ENCODE results near the gene ELMO1. TPM values are rescaled to one million over a fixed set of nuclear protein-coding genes. Genes with fewer than 3 reads are reported as not detected.

Gene ELMO1
- total RNA-seq, 1 donor from 2014 or later = 0.69 TPM

DNA sequence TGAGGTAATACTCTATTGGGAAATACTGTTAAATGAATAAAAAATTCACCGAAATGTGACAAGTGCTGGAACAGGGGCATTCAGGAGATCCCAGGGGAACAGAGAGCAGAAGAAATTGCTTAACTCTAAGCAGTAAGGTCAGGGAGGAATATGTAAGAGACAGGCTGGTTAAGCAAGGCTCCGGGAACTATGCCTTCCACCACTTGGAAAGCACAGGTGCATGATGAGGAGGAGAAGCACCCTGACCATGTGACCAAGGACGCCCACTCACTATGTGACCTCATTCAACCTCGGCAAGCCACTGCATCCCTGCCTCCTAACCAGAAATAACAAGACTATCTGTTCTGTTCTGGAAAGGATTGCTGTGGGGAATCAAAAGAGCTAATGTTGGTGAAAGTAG, 218.4 kb downstream of the ELMO1 start:
- TF ChIP-seq CTCF (conservative IDR thresholded peaks at IDR 0.05; ENCODE audit: low read depth, low read length) = no peak
- H3K4me3 ChIP-seq (ENCODE audit: low read depth, low read length) = no peak overlapping the region
- no peak for DNase-seq (ENCODE audit: low read depth)

- DNase-seq (ENCODE audit: low read depth) = no peak
- H3K4me3 ChIP-seq (ENCODE audit: low read depth, low read length) = no peak overlapping the region
- no peak for TF ChIP-seq CTCF (conservative IDR thresholded peaks at IDR 0.05; ENCODE audit: low read depth, low read length)
These were observed 219.3 kb downstream of the ELMO1 start for GRCh38 chr7:37229381-37229780.

DNA sequence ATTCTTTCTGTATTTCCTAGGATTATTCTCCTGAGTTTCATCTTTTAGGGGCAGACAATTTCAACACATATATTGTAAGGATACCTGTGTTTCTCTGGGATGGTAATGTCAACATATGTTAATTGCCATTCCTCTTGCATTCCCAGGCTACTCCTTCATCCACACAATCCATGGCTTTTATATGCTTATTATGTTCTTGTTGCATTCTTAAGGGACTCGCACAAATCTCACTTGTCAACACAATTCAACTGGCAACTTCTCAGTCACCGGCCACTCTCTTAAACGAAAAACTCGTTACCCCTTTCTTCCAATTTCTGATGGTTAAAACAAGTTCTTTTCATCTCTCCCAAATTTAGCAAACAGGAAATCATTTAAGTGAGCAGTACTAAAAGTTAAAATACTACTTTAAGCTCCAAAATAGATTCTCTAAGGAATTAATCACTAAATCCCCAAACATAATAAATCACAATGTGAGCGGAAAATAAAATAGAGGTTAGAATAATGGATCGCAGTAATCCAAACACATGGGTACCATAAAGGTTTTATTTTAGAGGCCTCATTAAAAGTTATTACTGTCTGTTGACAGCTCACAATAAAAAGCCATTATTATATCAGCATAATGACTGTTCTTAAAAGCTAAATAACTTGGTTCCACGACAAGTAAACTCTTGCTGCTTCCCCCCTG, 223.2 kb downstream of the ELMO1 start:
- TF ChIP-seq CTCF (conservative IDR thresholded peaks at IDR 0.05; ENCODE audit: low read depth, low read length) = no peak
- no peak overlapping the region for H3K4me3 ChIP-seq (ENCODE audit: low read depth, low read length)
- DNase-seq (ENCODE audit: low read depth) = no peak

- TF ChIP-seq CTCF (conservative IDR thresholded peaks at IDR 0.05; ENCODE audit: low read depth, low read length) = no peak
- DNase-seq (ENCODE audit: low read depth) = no peak
- no peak overlapping the region for H3K4me3 ChIP-seq (ENCODE audit: low read depth, low read length)
These were observed 223.9 kb downstream of the ELMO1 start for GRCh38 chr7:37224746-37225145.

DNA sequence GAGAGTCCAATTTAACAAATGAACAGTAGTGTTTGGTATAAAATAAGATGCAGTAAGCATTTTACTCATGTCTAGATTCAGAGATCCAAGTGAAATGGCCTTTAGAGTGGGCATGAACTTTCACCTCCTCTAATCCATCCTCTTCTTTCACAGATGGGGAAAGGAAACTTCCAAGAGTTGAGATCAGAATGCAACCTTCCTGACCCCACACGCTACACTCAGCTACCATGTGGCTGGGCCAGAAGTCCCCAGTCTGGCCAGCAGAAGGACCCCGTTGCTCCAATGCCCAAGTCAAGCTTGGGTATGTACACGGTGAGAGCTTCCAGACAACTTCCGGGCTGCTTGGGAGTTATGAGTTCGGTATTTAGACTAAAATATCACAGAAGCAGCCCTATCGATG, 228.0 kb downstream of the ELMO1 start:
- H3K4me3 ChIP-seq (ENCODE audit: low read depth, low read length) = no peak overlapping the region
- TF ChIP-seq CTCF (conservative IDR thresholded peaks at IDR 0.05; ENCODE audit: low read depth, low read length) = no peak
- no peak for DNase-seq (ENCODE audit: low read depth)

DNA sequence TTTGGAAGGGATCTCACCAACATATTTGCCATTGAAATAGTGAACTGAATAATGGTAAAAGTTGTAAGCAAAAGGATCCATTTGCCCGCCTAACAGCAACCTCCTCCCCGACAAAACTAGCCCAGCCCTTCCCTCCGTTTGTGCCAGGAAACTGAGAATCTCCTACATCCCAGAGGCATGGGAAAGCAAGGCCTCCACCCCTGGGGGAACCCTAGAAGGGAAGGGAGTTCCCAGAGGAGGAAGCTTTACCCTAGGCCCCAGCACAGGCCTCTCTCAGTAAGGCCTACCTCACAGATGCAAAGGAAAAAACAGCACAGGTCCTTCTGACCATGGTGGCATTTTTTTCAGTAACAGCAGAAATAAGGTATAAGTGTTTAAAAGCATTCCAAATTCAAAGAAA, 229.7 kb downstream of the ELMO1 start:
- no peak for TF ChIP-seq CTCF (conservative IDR thresholded peaks at IDR 0.05; ENCODE audit: low read depth, low read length)
- H3K4me3 ChIP-seq (ENCODE audit: low read depth, low read length) = no peak overlapping the region
- DNase-seq (ENCODE audit: low read depth) = no peak

DNA sequence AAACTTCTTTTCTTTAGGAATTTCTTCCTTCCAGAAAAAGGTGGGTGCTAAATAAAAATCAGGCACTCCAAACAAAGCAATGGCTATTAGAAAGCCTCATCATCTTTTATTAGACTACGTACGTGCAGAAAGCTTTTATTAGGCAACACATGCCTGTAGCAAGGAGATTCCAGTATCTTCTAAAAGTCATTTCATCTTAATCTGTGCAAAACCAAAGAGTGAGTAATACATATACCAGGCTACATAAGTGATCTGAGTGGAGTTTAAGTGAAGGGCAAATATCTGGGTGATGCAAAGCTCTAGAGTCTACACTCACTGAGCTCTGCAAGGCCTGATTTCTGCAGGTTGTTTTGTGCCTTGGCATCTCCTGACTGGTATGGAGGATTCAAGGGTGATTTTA, 231.7 kb downstream of the ELMO1 start:
- DNase-seq (ENCODE audit: low read depth) = no peak
- TF ChIP-seq CTCF (conservative IDR thresholded peaks at IDR 0.05; ENCODE audit: low read depth, low read length) = no peak
- no peak overlapping the region for H3K4me3 ChIP-seq (ENCODE audit: low read depth, low read length)

Measured in epithelial cell of proximal tubule (primary cell).